MM.1S (cell line): ENCODE data around the gene PPP1R9B.

ENCODE experiments used
- DNase-seq: peaks from one replicate; pipeline ENCODE4 v3.0.0-alpha.2; 2015
- H2AFZ ChIP-seq: fragments of 300-600 bp; sonication (generic); 2 replicates; pipeline ENCODE4 v1.6.0; 2016; ENCODE audit warnings: antibody characterized with exemption, low read length
- H3F3A ChIP-seq: fragments of 300-600 bp; sonication (generic); 2 replicates; pipeline ENCODE4 v1.6.1; 2016; ENCODE audit warnings: mild to moderate bottlenecking, antibody characterized with exemption, low read length, moderate library complexity, mixed read lengths; ENCODE audit not compliant: insufficient read depth
- H3K27ac ChIP-seq: fragments of 300-600 bp; sonication (generic); 2 replicates; pipeline ENCODE4 v1.5.1; 2016; ENCODE audit warnings: mild to moderate bottlenecking, low read length
- H3K27me3 ChIP-seq: fragments of 300-600 bp; sonication (generic); replicated peaks from 2 replicates; pipeline ENCODE4 v1.6.0; 2016; ENCODE audit warnings: low read length; ENCODE audit not compliant: insufficient read depth
- H3K36me3 ChIP-seq: fragments of 300-600 bp; sonication (generic); replicated peaks from 2 replicates; pipeline ENCODE4 v1.6.1; 2016; ENCODE audit warnings: mild to moderate bottlenecking, low read length, mixed read lengths; ENCODE audit not compliant: insufficient read depth
- H3K4me1 ChIP-seq: fragments of 300-600 bp; sonication (generic); 2 replicates; pipeline ENCODE4 v1.6.1; 2016; ENCODE audit warnings: low read length, mixed read lengths
- H3K4me2 ChIP-seq: fragments of 300-600 bp; sonication (generic); 2 replicates; pipeline ENCODE4 v1.6.0; 2016; ENCODE audit warnings: low read depth, low read length
- H3K4me3 ChIP-seq: fragments of 300-600 bp; sonication (generic); 2 replicates; pipeline ENCODE4 v1.5.1; 2016; ENCODE audit warnings: low read length, mixed read lengths
- H3K79me2 ChIP-seq: fragments of 300-600 bp; sonication (generic); 2 replicates; pipeline ENCODE4 v1.6.1; 2016; ENCODE audit warnings: mixed run types, low read length, mixed read lengths
- H3K9ac ChIP-seq: fragments of 300-600 bp; sonication (generic); 2 replicates; pipeline ENCODE4 v1.6.1; 2016; ENCODE audit warnings: low read length, mixed read lengths
- H3K9me2 ChIP-seq: fragments of 300-600 bp; sonication (generic); replicated peaks from 2 replicates; pipeline ENCODE4 v1.6.1; 2016; ENCODE audit warnings: mild to moderate bottlenecking, low read length, mixed read lengths; ENCODE audit not compliant: insufficient read depth
- H3K9me3 ChIP-seq: fragments of 300-600 bp; sonication (generic); replicated peaks from 2 replicates; pipeline ENCODE4 v1.6.1; 2016; ENCODE audit warnings: mild to moderate bottlenecking, low read length, mixed read lengths; ENCODE audit not compliant: insufficient read depth
- H4K20me1 ChIP-seq: fragments of 300-600 bp; sonication (generic); 2 replicates; pipeline ENCODE4 v1.6.1; 2016; ENCODE audit warnings: mild to moderate bottlenecking, low read length, moderate library complexity, mixed read lengths; ENCODE audit not compliant: insufficient read depth
- EZH2 ChIP-seq: fragments of 300-600 bp; sonication (generic); optimal IDR thresholded peaks from 2 replicates; pipeline ENCODE3; 2017; ENCODE audit warnings: low read depth, mild to moderate bottlenecking, antibody characterized with exemption, low read length, mixed read lengths
- EZH2phosphoT487 ChIP-seq: fragments of 300-600 bp; sonication (generic); IDR thresholded peaks from 2 replicates; pipeline ENCODE4 v1.6.1; 2018; ENCODE audit warnings: antibody characterized with exemption, low read length
- TF ChIP-seq, protein P1 (sequence below): fragments of 300-600 bp; sonication (generic); IDR thresholded peaks from 2 replicates; pipeline ENCODE4 v1.5.1; 2016; ENCODE audit warnings: antibody characterized with exemption, low read length, mixed read lengths

The PPP1R9B gene

DNA sequence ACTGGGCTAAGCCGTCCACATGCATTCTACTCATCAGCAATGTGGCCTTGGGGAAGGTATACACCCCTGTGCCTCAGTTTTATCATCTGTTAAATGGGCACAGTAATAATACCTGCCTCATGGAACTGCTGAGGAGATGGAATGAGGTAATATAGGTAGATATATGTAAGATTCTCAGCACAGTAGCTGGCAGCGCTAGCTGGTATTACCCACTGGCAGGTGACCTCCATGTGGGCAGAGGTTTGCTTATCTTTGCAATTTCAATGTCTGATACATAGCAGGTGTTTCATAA lies 14.2 kb upstream of the PPP1R9B start:
- Histone ChIP-seq H3K4me1 (peaks cover 20% of the 10 kb centered on the region), H3K27ac (no peak overlapping the region), H3K4me2 (no peak overlapping the region)

DNA sequence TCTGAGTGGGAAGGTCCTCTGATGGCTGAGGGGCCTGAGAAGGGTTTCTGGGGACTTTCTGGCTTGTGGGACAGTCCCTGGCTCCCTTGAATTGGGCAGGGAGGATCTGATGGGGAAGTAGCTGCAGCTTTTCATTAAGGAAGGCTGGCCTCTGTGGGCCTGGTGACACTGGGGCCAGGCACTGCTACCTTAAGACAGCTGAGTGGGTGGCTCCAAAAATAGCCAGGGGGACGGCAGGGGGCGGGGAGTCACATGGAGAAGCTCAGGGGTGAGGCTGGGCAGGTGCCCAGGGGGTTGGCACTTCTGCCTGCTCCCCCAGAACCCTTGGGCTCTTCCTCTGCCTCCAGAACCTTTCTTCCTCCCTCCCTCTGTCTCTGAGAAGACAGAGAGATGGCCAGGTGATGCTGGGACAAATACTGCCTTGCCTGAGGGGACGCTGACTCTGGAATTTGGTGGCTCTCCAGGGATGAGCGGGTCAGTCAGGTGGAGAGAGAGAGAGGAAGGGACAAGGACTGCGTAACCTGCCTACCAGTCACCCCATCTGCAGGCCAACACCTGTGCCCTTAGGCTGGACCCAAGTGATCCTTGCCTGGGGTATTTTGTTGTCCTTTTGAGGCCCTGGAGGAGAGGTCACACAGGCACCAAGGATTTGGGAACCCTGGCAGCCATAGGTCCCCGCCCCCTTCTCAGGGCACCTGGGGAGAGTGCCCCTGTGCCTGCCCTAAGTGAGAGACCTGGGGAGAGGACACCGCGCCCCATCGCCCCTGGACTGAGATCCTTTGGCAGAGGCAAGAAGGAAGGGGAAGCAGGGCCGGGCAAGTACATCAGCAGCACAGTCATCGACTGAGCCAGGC lies 13.6 kb upstream of the PPP1R9B start:
- H3K9ac ChIP-seq, result no peak overlapping the region
- H3K79me2 ChIP-seq, result no peaks in the 10 kb centered on the region
- H3K4me1 ChIP-seq, result peaks cover 19% of the 10 kb centered on the region
- no peaks in the 10 kb centered on the region for H3F3A ChIP-seq
- TF ChIP-seq EZH2phosphoT487 (no peak), EZH2 (no peak)
- TF ChIP-seq, protein P1, sequence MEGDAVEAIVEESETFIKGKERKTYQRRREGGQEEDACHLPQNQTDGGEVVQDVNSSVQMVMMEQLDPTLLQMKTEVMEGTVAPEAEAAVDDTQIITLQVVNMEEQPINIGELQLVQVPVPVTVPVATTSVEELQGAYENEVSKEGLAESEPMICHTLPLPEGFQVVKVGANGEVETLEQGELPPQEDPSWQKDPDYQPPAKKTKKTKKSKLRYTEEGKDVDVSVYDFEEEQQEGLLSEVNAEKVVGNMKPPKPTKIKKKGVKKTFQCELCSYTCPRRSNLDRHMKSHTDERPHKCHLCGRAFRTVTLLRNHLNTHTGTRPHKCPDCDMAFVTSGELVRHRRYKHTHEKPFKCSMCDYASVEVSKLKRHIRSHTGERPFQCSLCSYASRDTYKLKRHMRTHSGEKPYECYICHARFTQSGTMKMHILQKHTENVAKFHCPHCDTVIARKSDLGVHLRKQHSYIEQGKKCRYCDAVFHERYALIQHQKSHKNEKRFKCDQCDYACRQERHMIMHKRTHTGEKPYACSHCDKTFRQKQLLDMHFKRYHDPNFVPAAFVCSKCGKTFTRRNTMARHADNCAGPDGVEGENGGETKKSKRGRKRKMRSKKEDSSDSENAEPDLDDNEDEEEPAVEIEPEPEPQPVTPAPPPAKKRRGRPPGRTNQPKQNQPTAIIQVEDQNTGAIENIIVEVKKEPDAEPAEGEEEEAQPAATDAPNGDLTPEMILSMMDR, result no peak
- H3K9me3 ChIP-seq, result no peaks in the 10 kb centered on the region
- H4K20me1 ChIP-seq, result no peaks in the 10 kb centered on the region
- no peaks in the 10 kb centered on the region for H3K27me3 ChIP-seq
- H3K36me3 ChIP-seq, result no peaks in the 10 kb centered on the region
- H3K4me3 ChIP-seq, result no peak overlapping the region
- no peaks in the 10 kb centered on the region for H3K9me2 ChIP-seq
- no peak overlapping the region for H3K4me2 ChIP-seq
- peak overlapping the region; percentile 37; the same call in 1 of the 2 replicates for H2AFZ ChIP-seq
- no peak overlapping the region for H3K27ac ChIP-seq
- no peak for DNase-seq

More for the DNA sequence above, 14.2 kb upstream of the PPP1R9B start:
- no peaks in the 10 kb centered on the region for H3K9me3 ChIP-seq
- no peaks in the 10 kb centered on the region for H3K36me3 ChIP-seq
- no peaks in the 10 kb centered on the region for H3K9me2 ChIP-seq
- H4K20me1 ChIP-seq, result no peaks in the 10 kb centered on the region
- no peak overlapping the region for H2AFZ ChIP-seq
- no peaks in the 10 kb centered on the region for H3K79me2 ChIP-seq
- no peak overlapping the region for H3K9ac ChIP-seq
- H3K4me3 ChIP-seq, result no peak overlapping the region
- no peaks in the 10 kb centered on the region for H3K27me3 ChIP-seq
- TF ChIP-seq EZH2 (no peak), EZH2phosphoT487 (no peak)
- TF ChIP-seq, protein P1, result no peak
- no peaks in the 10 kb centered on the region for H3F3A ChIP-seq
- DNase-seq, result no peak

DNA sequence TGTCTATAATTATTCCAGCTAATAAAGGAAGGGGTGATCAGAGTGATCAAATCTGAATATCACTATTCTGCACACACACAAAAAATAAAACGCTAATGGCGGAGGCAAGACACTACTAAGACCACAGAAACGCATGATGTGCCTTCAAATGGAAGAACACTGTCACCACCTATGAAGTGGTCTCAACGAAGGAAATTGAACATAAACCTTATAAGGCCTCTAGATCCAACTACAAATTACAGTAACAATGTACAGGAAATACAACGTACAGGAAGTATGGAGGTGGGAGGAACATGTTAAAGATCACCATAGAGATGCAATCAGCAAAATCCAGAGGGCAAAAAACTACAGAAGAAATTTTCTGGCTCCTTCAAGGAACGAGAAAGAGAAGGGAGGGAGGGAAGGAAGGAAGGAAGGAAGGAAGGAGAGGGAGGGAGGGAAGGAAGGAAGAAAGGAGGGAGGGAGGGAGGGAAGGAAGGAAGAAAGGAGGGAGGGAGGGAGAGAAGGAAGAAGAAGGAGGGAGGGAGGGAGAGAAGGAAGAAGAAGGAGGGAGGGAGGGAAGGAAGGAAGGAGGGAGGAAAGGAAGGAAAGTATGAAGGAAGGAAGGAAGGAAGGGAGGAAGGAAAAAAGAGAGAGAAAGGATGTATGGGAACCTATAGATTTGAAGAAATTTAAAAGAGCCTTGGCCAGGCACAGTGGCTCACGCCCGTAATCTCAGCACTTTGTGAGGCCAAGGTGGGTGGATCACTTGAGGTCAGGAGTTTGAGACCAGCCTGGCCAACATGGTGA lies 12.2 kb upstream of the PPP1R9B start:
- no peak overlapping the region for H2AFZ ChIP-seq
- H3K9ac ChIP-seq, result no peak overlapping the region
- no peak overlapping the region for H3K4me2 ChIP-seq
- H3K79me2 ChIP-seq, result no peaks in the 10 kb centered on the region
- H3K36me3 ChIP-seq, result no peaks in the 10 kb centered on the region
- no peaks in the 10 kb centered on the region for H3K9me2 ChIP-seq
- no peaks in the 10 kb centered on the region for H3F3A ChIP-seq
- no peaks in the 10 kb centered on the region for H3K9me3 ChIP-seq
- DNase-seq, result no peak
- no peak overlapping the region for H3K27ac ChIP-seq
- no peaks in the 10 kb centered on the region for H4K20me1 ChIP-seq
- H3K4me3 ChIP-seq, result no peak overlapping the region
- H3K27me3 ChIP-seq, result no peaks in the 10 kb centered on the region
- TF ChIP-seq EZH2 (no peak), EZH2phosphoT487 (no peak)
- TF ChIP-seq, protein P1, result no peak
- peaks cover 14% of the 10 kb centered on the region for H3K4me1 ChIP-seq
